Progenitor cell of endocrine pancreas (in vitro differentiated cells): Measurements from ENCODE around the gene YWHAB. TPM values are rescaled to one million over a fixed set of nuclear protein-coding genes. Genes with fewer than 3 reads are reported as not detected.
"Not testable (repeated sequence)": the region's sequence is repeated elsewhere in the genome, so short reads cannot be mapped to it uniquely, and the experiment has no call there.

Source experiments
- DNase-seq: peaks from one replicate; pipeline ENCODE4 v3.0.0; 2021; ENCODE audit warnings: low spot score; ENCODE audit not compliant: unreplicated experiment
- H3K27ac Mint-ChIP-seq: 2 replicates; pipeline ENCODE4 v1.8.0; 2021; ENCODE audit warnings: mild to moderate bottlenecking, moderate library complexity, mixed read lengths
- H3K27me3 Mint-ChIP-seq: 2 replicates; pipeline ENCODE4 v1.8.0; 2021; ENCODE audit warnings: mixed read lengths
- H3K36me3 Mint-ChIP-seq: 2 replicates; pipeline ENCODE4 v1.8.0; 2022; ENCODE audit warnings: mixed read lengths; ENCODE audit not compliant: insufficient read depth
- H3K4me1 Mint-ChIP-seq: 2 replicates; pipeline ENCODE4 v1.8.0; 2021; ENCODE audit warnings: low read depth, mixed read lengths
- H3K4me3 Mint-ChIP-seq: 2 replicates; pipeline ENCODE4 v1.8.0; 2021; ENCODE audit warnings: low read depth, mild to moderate bottlenecking, moderate library complexity, mixed read lengths
- H3K9me3 Mint-ChIP-seq: 2 replicates; pipeline ENCODE4 v1.8.0; 2021; ENCODE audit warnings: low read depth, mixed read lengths
- total RNA-seq: library from RNA; stranded (reverse); gene quantifications from 2 replicates; pipeline ENCODE4 v1.2.1, GENCODE V29; 2021
- TF ChIP-seq, protein P1 (sequence below): fragments of 200-600 bp; sonication (generic); IDR thresholded peaks from one replicate; pipeline ENCODE4 v1.5.0; 2021; ENCODE audit warnings: antibody characterized with exemption, mild to moderate bottlenecking; ENCODE audit not compliant: unreplicated experiment

Gene YWHAB
- total RNA-seq, 1 donor from 2014 or later = 125 TPM

DNA sequence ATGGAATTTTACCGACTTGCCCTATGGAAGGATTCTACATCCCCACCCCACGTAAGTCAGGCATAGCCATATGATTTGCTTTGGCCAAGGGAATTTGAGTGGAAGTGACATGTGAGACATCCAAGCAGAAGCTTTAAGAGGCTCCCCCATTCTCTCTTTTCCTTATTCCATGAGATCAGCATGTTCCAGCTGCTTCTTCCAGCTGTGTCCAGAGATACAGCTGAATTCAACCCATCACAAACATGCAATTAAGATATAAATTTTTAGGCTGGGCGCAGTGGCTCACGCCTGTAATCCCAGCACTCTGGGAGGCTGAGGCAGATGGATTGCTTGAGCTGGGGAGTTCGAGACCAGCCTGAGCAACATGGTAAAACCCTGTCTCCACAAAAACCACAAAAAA, 16.0 kb upstream of the YWHAB start:
- Mint-ChIP-seq H3K4me3 (no peak overlapping the region), H3K27me3 (peaks cover 19% of the 10 kb centered on the region), H3K4me1 (no peaks in the 10 kb centered on the region), H3K9me3 (no peaks in the 10 kb centered on the region), H3K36me3 (no peaks in the 10 kb centered on the region), H3K27ac (no peak overlapping the region)
- no peak for DNase-seq
- TF ChIP-seq, protein P1, sequence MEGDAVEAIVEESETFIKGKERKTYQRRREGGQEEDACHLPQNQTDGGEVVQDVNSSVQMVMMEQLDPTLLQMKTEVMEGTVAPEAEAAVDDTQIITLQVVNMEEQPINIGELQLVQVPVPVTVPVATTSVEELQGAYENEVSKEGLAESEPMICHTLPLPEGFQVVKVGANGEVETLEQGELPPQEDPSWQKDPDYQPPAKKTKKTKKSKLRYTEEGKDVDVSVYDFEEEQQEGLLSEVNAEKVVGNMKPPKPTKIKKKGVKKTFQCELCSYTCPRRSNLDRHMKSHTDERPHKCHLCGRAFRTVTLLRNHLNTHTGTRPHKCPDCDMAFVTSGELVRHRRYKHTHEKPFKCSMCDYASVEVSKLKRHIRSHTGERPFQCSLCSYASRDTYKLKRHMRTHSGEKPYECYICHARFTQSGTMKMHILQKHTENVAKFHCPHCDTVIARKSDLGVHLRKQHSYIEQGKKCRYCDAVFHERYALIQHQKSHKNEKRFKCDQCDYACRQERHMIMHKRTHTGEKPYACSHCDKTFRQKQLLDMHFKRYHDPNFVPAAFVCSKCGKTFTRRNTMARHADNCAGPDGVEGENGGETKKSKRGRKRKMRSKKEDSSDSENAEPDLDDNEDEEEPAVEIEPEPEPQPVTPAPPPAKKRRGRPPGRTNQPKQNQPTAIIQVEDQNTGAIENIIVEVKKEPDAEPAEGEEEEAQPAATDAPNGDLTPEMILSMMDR = no peak

DNA sequence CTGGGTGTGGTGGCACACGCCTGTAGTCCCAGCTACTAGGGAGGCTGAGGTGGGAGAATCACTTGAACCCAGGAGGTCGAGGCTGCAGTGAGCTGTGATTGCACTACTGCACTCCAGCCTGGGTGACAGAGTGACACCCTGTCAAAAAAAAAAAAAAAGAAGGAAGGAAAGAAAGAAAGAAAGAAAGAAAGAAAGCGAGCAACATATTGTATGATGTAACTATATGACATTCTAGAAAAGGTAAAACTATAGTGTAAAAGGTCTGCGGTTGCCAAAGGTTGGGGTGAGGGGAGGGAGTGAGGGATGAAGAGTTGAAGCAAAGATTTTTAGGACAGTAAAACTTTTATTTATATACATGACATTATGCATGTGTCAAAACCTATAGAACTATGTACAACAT, 3.1 kb upstream of the YWHAB start:
- H3K27me3 Mint-ChIP-seq, H3K27ac Mint-ChIP-seq, DNase-seq, H3K36me3 Mint-ChIP-seq, H3K9me3 Mint-ChIP-seq, H3K4me3 Mint-ChIP-seq: not testable (repeated sequence)
- H3K4me1 Mint-ChIP-seq = peaks cover 16% of the 10 kb centered on the region

DNA sequence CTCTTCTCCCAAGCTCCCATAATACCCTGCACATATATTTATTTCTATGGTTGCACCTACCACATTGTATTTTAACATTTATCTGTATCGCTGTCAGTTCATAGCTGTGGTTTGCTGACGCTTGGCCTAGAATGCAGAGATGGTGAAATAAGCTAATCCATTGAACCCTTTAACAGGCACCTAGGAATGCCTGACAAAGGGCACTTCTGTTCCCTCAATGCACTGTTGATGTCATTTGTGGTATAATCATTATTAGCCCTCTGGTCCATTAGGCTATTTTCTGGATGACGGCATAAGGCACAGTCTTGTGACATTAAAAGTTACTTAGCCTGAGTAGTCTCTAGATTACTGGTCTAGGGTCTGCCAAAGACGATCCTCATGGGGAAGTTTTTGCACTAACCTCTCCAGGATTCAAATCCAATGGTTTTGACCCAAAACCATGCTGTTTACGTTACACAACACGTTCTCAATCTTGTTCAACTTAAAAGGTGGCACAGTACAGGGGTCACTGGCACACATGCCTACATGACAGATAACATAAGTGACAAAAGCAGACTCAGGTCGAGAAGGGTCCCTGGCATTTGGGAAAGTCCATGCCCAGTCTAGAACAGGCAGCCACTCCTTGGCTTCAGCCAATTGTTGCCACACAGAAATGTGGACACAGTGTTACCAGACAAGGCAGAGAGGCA, 2.1 kb upstream of the YWHAB start:
- no peaks in the 10 kb centered on the region for H3K36me3 Mint-ChIP-seq
- H3K27ac Mint-ChIP-seq = no peak overlapping the region
- TF ChIP-seq, protein P1 = no peak
- H3K4me1 Mint-ChIP-seq = peaks cover 18% of the 10 kb centered on the region
- H3K4me3 Mint-ChIP-seq = peak overlapping the region; percentile 2
- no peaks in the 10 kb centered on the region for H3K9me3 Mint-ChIP-seq
- no peaks in the 10 kb centered on the region for H3K27me3 Mint-ChIP-seq
- DNase-seq = no peak

DNA sequence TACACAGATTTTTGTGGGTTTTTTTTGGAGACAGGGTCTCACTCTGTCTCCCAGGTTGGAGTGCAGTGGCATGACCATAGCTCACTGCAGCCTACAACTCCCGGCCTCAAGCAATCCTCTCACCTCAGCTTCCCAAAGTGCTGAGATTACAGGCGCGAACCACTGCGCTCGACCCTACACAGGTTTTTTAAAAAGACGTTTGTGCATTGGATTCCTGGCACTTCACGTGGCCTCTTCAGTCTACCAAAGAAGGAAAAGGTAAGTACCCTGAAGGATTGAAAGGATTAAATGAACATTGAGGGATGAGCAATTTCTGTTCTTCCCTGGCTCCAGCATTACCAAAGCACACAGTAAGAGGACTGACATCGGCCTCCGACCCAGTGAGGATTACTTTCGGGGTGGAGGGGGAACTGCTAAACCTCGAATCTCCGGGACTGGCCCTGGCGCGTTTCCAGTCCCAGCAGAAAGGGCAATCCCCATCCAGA, 556 bp upstream of the YWHAB start:
- DNase-seq = no peak
- peaks cover 23% of the 10 kb centered on the region for H3K4me1 Mint-ChIP-seq
- peak overlapping the region; percentile 84 for H3K27ac Mint-ChIP-seq
- peak overlapping the region; percentile 85 for H3K4me3 Mint-ChIP-seq
- H3K27me3 Mint-ChIP-seq = no peaks in the 10 kb centered on the region
- H3K36me3 Mint-ChIP-seq = no peaks in the 10 kb centered on the region
- TF ChIP-seq, protein P1 = no peak
- no peaks in the 10 kb centered on the region for H3K9me3 Mint-ChIP-seq

GRCh38 chr20:44886266-44886651, 754 bp downstream of the YWHAB start:
- no peaks in the 10 kb centered on the region for H3K9me3 Mint-ChIP-seq
- TF ChIP-seq, protein P1 = peak; percentile 3
- DNase-seq = no peak
- peaks cover 23% of the 10 kb centered on the region for H3K4me1 Mint-ChIP-seq
- H3K4me3 Mint-ChIP-seq = peak overlapping the region; percentile 85
- H3K27ac Mint-ChIP-seq = peak overlapping the region; percentile 92
- H3K36me3 Mint-ChIP-seq = no peaks in the 10 kb centered on the region
- H3K27me3 Mint-ChIP-seq = no peaks in the 10 kb centered on the region

GRCh38 chr20:44886828-44887227, 1.3 kb downstream of the YWHAB start:
- no peaks in the 10 kb centered on the region for H3K9me3 Mint-ChIP-seq
- H3K27me3 Mint-ChIP-seq = no peaks in the 10 kb centered on the region
- peak overlapping the region; percentile 92 for H3K27ac Mint-ChIP-seq
- DNase-seq = no peak
- peaks cover 23% of the 10 kb centered on the region for H3K4me1 Mint-ChIP-seq
- TF ChIP-seq, protein P1 = no peak
- H3K4me3 Mint-ChIP-seq = peak overlapping the region; percentile 85
- H3K36me3 Mint-ChIP-seq = no peaks in the 10 kb centered on the region
